ENCODE data around the gene PLXNA2. TPM values are rescaled to one million over a fixed set of nuclear protein-coding genes. Genes with fewer than 3 reads are reported as not detected.

The PLXNA2 gene
- total and polyA plus RNA-seq, 7 donors, result 2.4 to 16.1 (median 6.4) TPM

DNA sequence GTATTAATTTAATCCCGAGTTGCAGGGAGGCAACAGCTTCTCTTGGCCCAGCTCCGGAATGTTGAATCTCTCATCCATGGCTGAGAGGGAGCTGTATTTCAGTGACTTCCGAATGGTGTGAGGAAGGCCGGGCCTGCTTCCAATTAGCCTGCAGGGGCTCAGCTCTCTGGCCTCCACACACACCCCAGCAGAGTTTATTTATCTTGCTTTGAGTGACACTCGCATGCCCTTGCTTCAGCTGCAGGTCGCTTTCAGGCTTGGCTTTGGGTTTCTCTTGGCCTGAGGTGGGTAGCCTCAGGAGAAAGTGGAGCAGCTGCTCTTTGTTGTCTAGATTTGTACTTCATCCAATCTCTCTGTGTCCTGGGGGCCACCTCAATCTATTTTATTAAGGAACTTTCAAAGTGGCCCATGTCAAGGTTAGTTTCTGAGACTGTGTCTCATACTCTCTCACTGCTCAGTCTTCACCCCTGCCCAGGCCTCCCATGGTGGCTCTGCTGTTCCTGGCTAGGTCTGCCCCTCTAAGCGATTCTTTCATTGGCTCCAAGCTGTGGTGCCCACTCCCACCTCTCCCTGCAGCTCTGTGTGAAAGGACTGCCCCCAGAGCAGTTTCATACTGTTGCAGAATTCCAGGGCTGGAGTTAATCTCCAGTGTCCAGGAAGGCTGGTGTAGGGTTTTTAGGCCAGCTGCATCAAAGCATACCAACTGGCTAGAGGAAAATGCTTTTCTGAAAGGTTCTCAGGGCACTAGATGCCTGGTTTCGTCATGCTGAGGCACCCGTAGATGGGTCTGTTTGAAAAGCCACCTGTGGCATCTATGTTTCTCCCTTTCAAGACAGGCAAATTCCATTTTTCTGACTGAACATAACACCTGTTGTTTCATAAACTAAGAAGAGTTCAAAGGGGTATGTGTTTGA lies 153.5 kb downstream of the PLXNA2 start:
- 78 to 91% methylated on average over 9 of the region's 9 CpGs for WGBS, 2 donors
- peaks cover 0 to 22% (median 0%) of the 10 kb centered on the region in 4 donors for H3K36me3 ChIP-seq
- intact Hi-C loops (cut with DNase I), result loop anchor here (2.0 kb wide), 1 partner anchor 148 kb away; no protein-coding TSS in a partner anchor
- no peaks in the 10 kb centered on the region for H3K27me3 ChIP-seq
- H3K4me1 ChIP-seq, result peaks cover 0 to 32% (median 26%) of the 10 kb centered on the region in 4 donors
- no peak for DNase-seq
- TF ChIP-seq POLR2AphosphoS5 (IDR thresholded peaks at IDR 0.05) (no peak), POLR2A (IDR thresholded peaks at IDR 0.05) (no peak), CTCF (IDR thresholded peaks at IDR 0.05) (no peak)
- H3K27ac ChIP-seq, result peak overlapping the region; percentile 44 to 62 (median 52)
- no peaks in the 10 kb centered on the region for H3K9me3 ChIP-seq
- no peak overlapping the region for H3K4me3 ChIP-seq

GRCh38 chr1:208089761-208090370 lies 154.3 kb downstream of the PLXNA2 start:
- TF ChIP-seq POLR2A (IDR thresholded peaks at IDR 0.05) (no peak), CTCF (IDR thresholded peaks at IDR 0.05) (no peak), POLR2AphosphoS5 (IDR thresholded peaks at IDR 0.05) (no peak), EP300 (IDR thresholded peaks at IDR 0.05) (no peak)
- H3K4me1 ChIP-seq, result peaks cover 0 to 32% (median 26%) of the 10 kb centered on the region in 4 donors
- no peaks in the 10 kb centered on the region for H3K9me3 ChIP-seq
- intact Hi-C loops (cut with DNase I), result loop anchor here (2.0 kb wide), 1 partner anchor 149 kb away; no protein-coding TSS in a partner anchor
- no peaks in the 10 kb centered on the region for H3K27me3 ChIP-seq
- 72 to 78% methylated on average over 6 of the region's 6 CpGs for WGBS, 2 donors
- no peak overlapping the region for H3K4me3 ChIP-seq
- DNase-seq, result peak; percentile 74
- H3K27ac ChIP-seq, result peak overlapping the region; percentile 44 to 62 (median 52)
- H3K36me3 ChIP-seq, result peaks cover 0 to 14% (median 0%) of the 10 kb centered on the region in 4 donors

- no peaks in the 10 kb centered on the region for H3K9me3 ChIP-seq
- H3K36me3 ChIP-seq, result peaks cover 0 to 14% (median 3%) of the 10 kb centered on the region in 4 donors
- H3K27ac ChIP-seq, result peak overlapping the region in 1 of 4 donors; percentile 48
- peaks cover 0 to 32% (median 26%) of the 10 kb centered on the region in 4 donors for H3K4me1 ChIP-seq
- no peak for TF ChIP-seq CTCF (IDR thresholded peaks at IDR 0.05)
- intact Hi-C loops (cut with DNase I), result no loop called here
- no peak for DNase-seq
- H3K27me3 ChIP-seq, result no peaks in the 10 kb centered on the region
- WGBS, 2 donors, result 72 to 90% methylated on average over 1 of the region's 1 CpG
- H3K4me3 ChIP-seq, result no peak overlapping the region
Measured at GRCh38 chr1:208089149-208089548, 155.0 kb downstream of the PLXNA2 start.

GRCh38 chr1:208088319-208088718 lies 155.9 kb downstream of the PLXNA2 start:
- 92 to 96% methylated on average over 4 of the region's 4 CpGs for WGBS, 2 donors
- no peaks in the 10 kb centered on the region for H3K27me3 ChIP-seq
- H3K4me3 ChIP-seq, result no peak overlapping the region
- DNase-seq, result no peak
- no peak for TF ChIP-seq POLR2AphosphoS5 (IDR thresholded peaks at IDR 0.05)
- no peak for TF ChIP-seq POLR2A (IDR thresholded peaks at IDR 0.05)
- TF ChIP-seq CTCF (IDR thresholded peaks at IDR 0.05), result no peak
- TF ChIP-seq EP300 (IDR thresholded peaks at IDR 0.05), result no peak
- peaks cover 0 to 32% (median 26%) of the 10 kb centered on the region in 4 donors for H3K4me1 ChIP-seq
- H3K27ac ChIP-seq, result no peak overlapping the region
- H3K9me3 ChIP-seq, result no peaks in the 10 kb centered on the region
- intact Hi-C loops (cut with DNase I), result no loop called here
- peaks cover 0 to 20% (median 5%) of the 10 kb centered on the region in 4 donors for H3K36me3 ChIP-seq
